22Rv1 (cell line): ENCODE data around the gene MAP4K4.

Experiments
- ZFX ChIP-seq: fragments of 450-650 bp; IDR thresholded peaks from 2 replicates; pipeline ENCODE4 v1.6.1; 2017; ENCODE audit warnings: antibody characterized with exemption, borderline replicate concordance
- TF ChIP-seq, protein P1 (sequence below): fragments of 450-650 bp; IDR thresholded peaks from 2 replicates; pipeline ENCODE4 v1.5.1; 2017; ENCODE audit warnings: mild to moderate bottlenecking

DNA sequence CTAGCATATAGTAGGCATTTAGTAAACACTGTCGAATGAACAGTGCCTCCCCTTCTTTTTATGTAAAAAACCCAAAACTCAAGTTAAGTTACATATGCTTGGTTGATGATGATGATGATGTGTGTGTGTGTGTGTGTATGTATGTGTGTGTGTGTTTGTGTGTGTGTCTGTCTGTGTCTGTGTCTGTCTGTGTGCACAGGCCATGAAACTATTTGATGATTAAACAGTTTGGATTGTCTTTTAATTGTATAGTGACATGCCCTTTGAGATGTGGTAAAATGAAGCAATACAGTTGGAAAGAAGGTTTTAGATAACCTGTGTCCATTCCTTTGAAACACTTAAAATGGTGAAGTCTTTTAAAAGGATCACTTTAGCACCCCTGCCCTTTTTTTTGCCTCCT lies 105.6 kb downstream of the MAP4K4 start:
- TF ChIP-seq, protein P1, sequence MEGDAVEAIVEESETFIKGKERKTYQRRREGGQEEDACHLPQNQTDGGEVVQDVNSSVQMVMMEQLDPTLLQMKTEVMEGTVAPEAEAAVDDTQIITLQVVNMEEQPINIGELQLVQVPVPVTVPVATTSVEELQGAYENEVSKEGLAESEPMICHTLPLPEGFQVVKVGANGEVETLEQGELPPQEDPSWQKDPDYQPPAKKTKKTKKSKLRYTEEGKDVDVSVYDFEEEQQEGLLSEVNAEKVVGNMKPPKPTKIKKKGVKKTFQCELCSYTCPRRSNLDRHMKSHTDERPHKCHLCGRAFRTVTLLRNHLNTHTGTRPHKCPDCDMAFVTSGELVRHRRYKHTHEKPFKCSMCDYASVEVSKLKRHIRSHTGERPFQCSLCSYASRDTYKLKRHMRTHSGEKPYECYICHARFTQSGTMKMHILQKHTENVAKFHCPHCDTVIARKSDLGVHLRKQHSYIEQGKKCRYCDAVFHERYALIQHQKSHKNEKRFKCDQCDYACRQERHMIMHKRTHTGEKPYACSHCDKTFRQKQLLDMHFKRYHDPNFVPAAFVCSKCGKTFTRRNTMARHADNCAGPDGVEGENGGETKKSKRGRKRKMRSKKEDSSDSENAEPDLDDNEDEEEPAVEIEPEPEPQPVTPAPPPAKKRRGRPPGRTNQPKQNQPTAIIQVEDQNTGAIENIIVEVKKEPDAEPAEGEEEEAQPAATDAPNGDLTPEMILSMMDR: no peak
- TF ChIP-seq ZFX: no peak
